ENCODE measurements around the gene GUK1.

The GUK1 gene

GRCh38 chr1:228136901-228137300, 3.2 kb upstream of the GUK1 start:
- DNase-seq = peak; percentile 7

GRCh38 chr1:228139406-228139930, 611 bp upstream of the GUK1 start:
- no peak for DNase-seq

GRCh38 chr1:228140724-228141225, 696 bp downstream of the GUK1 start:
- no peak for DNase-seq

- DNase-seq = peak; percentile 24
These were observed 1.4 kb downstream of the GUK1 start for GRCh38 chr1:228141226-228142044.

GRCh38 chr1:228142155-228142691, 2.1 kb downstream of the GUK1 start:
- peak; percentile 69 for DNase-seq

GRCh38 chr1:228142701-228143136, 2.6 kb downstream of the GUK1 start:
- peak; percentile 49 for DNase-seq

GRCh38 chr1:228143480-228144192, 3.6 kb downstream of the GUK1 start:
- no peak for DNase-seq

- peak; percentile 10 for DNase-seq
These were observed 4.3 kb downstream of the GUK1 start for GRCh38 chr1:228144193-228144992.

GRCh38 chr1:228144993-228145343, 4.9 kb downstream of the GUK1 start:
- DNase-seq = no peak

- no peak for DNase-seq
These were observed 5.7 kb downstream of the GUK1 start for GRCh38 chr1:228145463-228146416.

- no peak for DNase-seq
These were observed 6.5 kb downstream of the GUK1 start for GRCh38 chr1:228146417-228147150.

GRCh38 chr1:228147151-228147693, 7.1 kb downstream of the GUK1 start:
- DNase-seq = no peak

- DNase-seq = no peak
These were observed 7.7 kb downstream of the GUK1 start for GRCh38 chr1:228147768-228148167.

GRCh38 chr1:228148196-228148861, 8.2 kb downstream of the GUK1 start:
- no peak for DNase-seq

GRCh38 chr1:228148935-228149405, 8.9 kb downstream of the GUK1 start:
- DNase-seq = peak; percentile 26

- peak; percentile 66 for DNase-seq
These were observed 9.5 kb downstream of the GUK1 start, which contains the start of gene GJC2 for GRCh38 chr1:228149406-228150119. Gene GJC2, plus strand, starts transcription at chr1:228149930. Its CDS starts 7,829 bp downstream, at chr1:228157759.

- DNase-seq = peak; percentile 40
These were observed 10.0 kb downstream of the GUK1 start for GRCh38 chr1:228150120-228150460.

- DNase-seq = no peak
These were observed 10.5 kb downstream of the GUK1 start for GRCh38 chr1:228150461-228151179.

Data from NCI-H69 (cell line).